Panc1 (cell line): ENCODE data around the gene PAPPA.

Experiments
- POLR2AphosphoS5 ChIP-seq: IDR thresholded peaks from 2 replicates; pipeline ENCODE4 v1.6.1; 2012; ENCODE audit warnings: mild to moderate bottlenecking, low read depth, low read length, moderate library complexity
- REST ChIP-seq, 2 experiments: IDR thresholded peaks; 2 replicates each; pipeline ENCODE4 v1.6.1; 2011 to 2012; ENCODE audit warnings: low read depth in 2 of 2, control low read depth in 1 of 2, low read length in 1 of 2, mild to moderate bottlenecking in 1 of 2, moderate library complexity in 1 of 2; ENCODE audit not compliant: insufficient read depth in 1 of 2
- SIN3A ChIP-seq: IDR thresholded peaks from 2 replicates; pipeline ENCODE4 v1.6.1; 2012; ENCODE audit warnings: low read depth, mild to moderate bottlenecking, low read length, moderate library complexity, borderline replicate concordance; ENCODE audit not compliant: insufficient read depth
- TF ChIP-seq, protein P1 (sequence below): fragments of 450-650 bp; IDR thresholded peaks from 2 replicates; pipeline ENCODE4 v1.5.1; 2017; ENCODE audit warnings: mild to moderate bottlenecking

- TF ChIP-seq, protein P1, sequence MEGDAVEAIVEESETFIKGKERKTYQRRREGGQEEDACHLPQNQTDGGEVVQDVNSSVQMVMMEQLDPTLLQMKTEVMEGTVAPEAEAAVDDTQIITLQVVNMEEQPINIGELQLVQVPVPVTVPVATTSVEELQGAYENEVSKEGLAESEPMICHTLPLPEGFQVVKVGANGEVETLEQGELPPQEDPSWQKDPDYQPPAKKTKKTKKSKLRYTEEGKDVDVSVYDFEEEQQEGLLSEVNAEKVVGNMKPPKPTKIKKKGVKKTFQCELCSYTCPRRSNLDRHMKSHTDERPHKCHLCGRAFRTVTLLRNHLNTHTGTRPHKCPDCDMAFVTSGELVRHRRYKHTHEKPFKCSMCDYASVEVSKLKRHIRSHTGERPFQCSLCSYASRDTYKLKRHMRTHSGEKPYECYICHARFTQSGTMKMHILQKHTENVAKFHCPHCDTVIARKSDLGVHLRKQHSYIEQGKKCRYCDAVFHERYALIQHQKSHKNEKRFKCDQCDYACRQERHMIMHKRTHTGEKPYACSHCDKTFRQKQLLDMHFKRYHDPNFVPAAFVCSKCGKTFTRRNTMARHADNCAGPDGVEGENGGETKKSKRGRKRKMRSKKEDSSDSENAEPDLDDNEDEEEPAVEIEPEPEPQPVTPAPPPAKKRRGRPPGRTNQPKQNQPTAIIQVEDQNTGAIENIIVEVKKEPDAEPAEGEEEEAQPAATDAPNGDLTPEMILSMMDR = no peak
- TF ChIP-seq POLR2AphosphoS5 = no peak
- no peak for TF ChIP-seq REST (IDR thresholded peaks at IDR 0.05; ENCODE audit: insufficient read depth in 1 of 2, low read depth in 2 of 2, low read length in 1 of 2)
- TF ChIP-seq SIN3A = no peak
Observed at GRCh38 chr9:116382053-116382452, 228.5 kb downstream of the PAPPA start.
